Endothelial cell of umbilical vein (primary cell): Measurements from ENCODE around the gene MRPS27. TPM values are rescaled to one million over a fixed set of nuclear protein-coding genes. Genes with fewer than 3 reads are reported as not detected.

ENCODE experiments used
- BruUV-seq: library from RNA; stranded (reverse); fragments of 400-500 nt; replicated peaks from 2 replicates; lab custom pipeline; 2021; lab: Mats Ljungman, UMichigan
- CTCF ChIA-PET: fragments of 300-600, 350-600 bp; sonication (Branson Sonifier 250); formaldehyde crosslinking; loops from one replicate; lab custom pipeline; 2021; ENCODE audit warnings: antibody characterized with exemption, inconsistent platforms; lab: Charles Lee
- POLR2A ChIA-PET: fragments of 300-600, 350-600 bp; sonication (Branson Sonifier 250); formaldehyde crosslinking; loops from one replicate; lab custom pipeline; 2021; ENCODE audit warnings: antibody characterized with exemption, inconsistent platforms; lab: Charles Lee
- DNase-seq: peaks from one replicate; pipeline ENCODE4 v3.0.0-alpha.2; 2011; ENCODE audit warnings: low read depth, low spot score
- FAIRE-seq: peaks from 2 replicates; lab custom pipeline; 2011; peaks lifted over from hg19 to GRCh38; lab: Jason Lieb, UNC
- H2AFZ ChIP-seq: 2 replicates; pipeline ENCODE4 v1.6.0; 2012; ENCODE audit warnings: low read depth, low read length, control low read depth, inconsistent platforms
- H3K27ac ChIP-seq: 2 replicates; pipeline ENCODE4 v1.5.1; 2011; ENCODE audit warnings: low read depth, mild to moderate bottlenecking, control low read depth, low read length, moderate library complexity; ENCODE audit not compliant: insufficient read depth
- H3K27me3 ChIP-seq, 2 experiments: 2 replicates each; pipeline versions ENCODE4 v1.6.0 to v1.6.1; 2011; ENCODE audit warnings: low read length in 2 of 2, mixed read lengths in 1 of 2; ENCODE audit not compliant: control insufficient read depth in 2 of 2, insufficient read depth in 2 of 2
- H3K36me3 ChIP-seq, 2 experiments: 2 replicates in 1 of 2; 3 replicates in 1 of 2; pipeline ENCODE4 v1.5.1; 2011; ENCODE audit warnings: low read length in 2 of 2, mild to moderate bottlenecking in 1 of 2, moderate library complexity in 1 of 2; ENCODE audit not compliant: control insufficient read depth in 2 of 2, insufficient read depth in 2 of 2; ENCODE audit errors: extremely low read depth in 1 of 2
- H3K4me1 ChIP-seq: 3 replicates; pipeline ENCODE4 v1.5.1; 2011; ENCODE audit warnings: mild to moderate bottlenecking, low read length; ENCODE audit not compliant: control insufficient read depth, insufficient read depth; ENCODE audit errors: extremely low read depth
- H3K4me2 ChIP-seq: 2 replicates; pipeline ENCODE4 v1.6.1; 2011; ENCODE audit warnings: low read length, control low read depth, mixed read lengths; ENCODE audit not compliant: insufficient read depth
- H3K4me3 ChIP-seq, 3 experiments: fragments of 200-600 bp in 1 of 3; sonication (generic), shearing (Covaris generic) in 1 of 3; replicated peaks in 1 of 3; 2 replicates each; pipeline ENCODE4 v1.5.1; 2011 to 2016; ENCODE audit warnings: control low read depth in 3 of 3, low read length in 3 of 3, mild to moderate bottlenecking in 2 of 3, inconsistent platforms in 1 of 3, low read depth in 1 of 3, moderate library complexity in 1 of 3; ENCODE audit not compliant: insufficient read depth in 1 of 3
- H3K79me2 ChIP-seq: 2 replicates; pipeline ENCODE4 v1.6.0; 2012; ENCODE audit warnings: low read length, inconsistent platforms; ENCODE audit not compliant: control insufficient read depth, insufficient read depth
- H3K9ac ChIP-seq: replicated peaks from 2 replicates; pipeline ENCODE3; 2011; ENCODE audit warnings: low read length, control low read depth; ENCODE audit not compliant: insufficient read depth; ENCODE audit errors: extremely low read depth
- H3K9me1 ChIP-seq: replicated peaks from 3 replicates; pipeline ENCODE4 v1.6.0; 2011; ENCODE audit warnings: mild to moderate bottlenecking, low read length; ENCODE audit not compliant: control insufficient read depth, insufficient read depth; ENCODE audit errors: extremely low read depth
- H3K9me3 ChIP-seq: replicated peaks from 2 replicates; pipeline ENCODE4 v1.5.1; 2012; ENCODE audit warnings: low read length, inconsistent platforms; ENCODE audit not compliant: control insufficient read depth, insufficient read depth
- H4K20me1 ChIP-seq: replicated peaks from 2 replicates; pipeline ENCODE3; 2011; ENCODE audit warnings: mild to moderate bottlenecking, low read length; ENCODE audit not compliant: control insufficient read depth, insufficient read depth; ENCODE audit errors: extremely low read depth
- EZH2 ChIP-seq: IDR thresholded peaks from 2 replicates; pipeline ENCODE4 v1.6.1; 2012; ENCODE audit warnings: borderline replicate concordance, low read depth, mild to moderate bottlenecking, moderate library complexity, low read length, inconsistent platforms; ENCODE audit not compliant: severe bottlenecking
- FOS ChIP-seq: IDR thresholded peaks from 2 replicates; pipeline ENCODE4 v1.6.1; 2011; ENCODE audit warnings: mild to moderate bottlenecking, low read length, moderate library complexity, borderline replicate concordance; ENCODE audit not compliant: insufficient read depth
- GATA2 ChIP-seq: IDR thresholded peaks from 2 replicates; pipeline ENCODE4 v1.7.0; 2011; ENCODE audit warnings: low read depth, mild to moderate bottlenecking, moderate library complexity, mixed read lengths, low read length; ENCODE audit not compliant: insufficient read length, insufficient read depth
- JUN ChIP-seq: IDR thresholded peaks from 2 replicates; pipeline ENCODE4 v1.6.1; 2011; ENCODE audit warnings: borderline replicate concordance, low read depth; ENCODE audit not compliant: insufficient read length, insufficient read depth
- MYC ChIP-seq: IDR thresholded peaks from one replicate; pipeline ENCODE4 v1.6.1; 2011; ENCODE audit warnings: mild to moderate bottlenecking, low read depth, low read length
- POLR2A ChIP-seq: IDR thresholded peaks from 2 replicates; pipeline ENCODE4 v1.6.1; 2012; ENCODE audit warnings: low read depth, mild to moderate bottlenecking, control low read depth, low read length
- POLR2AphosphoS5 ChIP-seq: IDR thresholded peaks from 2 replicates; pipeline ENCODE4 v1.6.1; 2012; ENCODE audit warnings: low read depth, mild to moderate bottlenecking, control low read depth, low read length, moderate library complexity; ENCODE audit not compliant: insufficient read depth
- dilution Hi-C: fragments of 300-500 bp; cut with MboI; formaldehyde crosslinking; loops from one replicate; pipeline ENCODE4 v1.15.0; 2019; ENCODE audit warnings: low sequenced_read_pairs; ENCODE audit not compliant: extremely low pct_ligation_motif_present
- intact Hi-C: fragments of 100-400 bp; cut with micrococcal nuclease; formaldehyde crosslinking; loops from one replicate; pipeline ENCODE4 v1.10.0; 2022
- polyA plus RNA-seq, 4 experiments: library from polyadenylated mRNA; depleted of rRNA in 3 of 4; stranded (reverse) in 3 of 4; unstranded in 1 of 4; fragments of >200 nt; gene quantifications; 2 replicates each; pipeline versions ENCODE4 v1.2.1 to v1.2.3, GENCODE V29; 2011 to 2012; ENCODE audit warnings: missing spikeins in 1 of 4
- total RNA-seq: library from RNA; stranded (reverse); gene quantifications from 2 replicates; pipeline ENCODE4 v1.2.3, GENCODE V29; 2021
- TF ChIP-seq, protein P1 (sequence below): IDR thresholded peaks from 2 replicates; pipeline ENCODE4 v1.6.1; 2011; ENCODE audit not compliant: insufficient read depth, insufficient read length
- TF ChIP-seq, protein P2 (sequence below), 2 donors: IDR thresholded peaks; 1 replicate in 1 of 2; 2 replicates in 1 of 2; pipeline ENCODE4 v1.5.1; 2011; ENCODE audit warnings: low read length in 2 of 2, mild to moderate bottlenecking in 2 of 2, moderate library complexity in 2 of 2, control low read depth in 1 of 2, inconsistent platforms in 1 of 2, low read depth in 1 of 2; ENCODE audit not compliant: insufficient read depth in 1 of 2; ENCODE audit errors: extremely low read depth in 1 of 2

Gene MRPS27
- total and polyA plus RNA-seq, 2 donors (not counting 3 experiments of a cell fraction or from before 2014, with no cell fraction given) = 56.0 to 67.1 TPM

DNA sequence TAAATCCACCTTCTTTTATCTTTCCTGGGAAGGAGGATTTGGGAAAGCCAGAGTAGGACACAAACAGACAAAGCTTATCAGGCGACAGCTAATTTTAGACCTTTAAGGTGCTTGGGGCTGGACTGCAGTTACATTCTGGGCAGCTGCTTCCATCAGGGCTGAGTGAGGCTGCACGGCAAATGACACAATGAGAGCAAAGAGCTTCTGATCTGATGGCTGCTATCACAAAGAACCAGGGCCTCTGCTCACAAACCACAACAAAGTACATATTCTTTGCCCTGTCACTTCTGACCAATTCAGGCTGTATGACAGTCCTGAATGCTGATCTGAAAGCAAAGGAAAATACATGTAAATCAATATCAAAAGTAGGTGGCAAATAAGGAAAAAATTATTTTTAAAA is 93.1 kb downstream of the MRPS27 start:
- CTCF ChIA-PET = no interaction called here

More for the DNA sequence above, 93.1 kb downstream of the MRPS27 start:
- dilution Hi-C loops (no loop called here), intact Hi-C loops (no loop called here)
- H3K27ac ChIP-seq = no peak overlapping the region
- FAIRE-seq (no peak), DNase-seq (no peak)
- no peaks in the 10 kb centered on the region for H3K27me3 ChIP-seq
- POLR2A ChIA-PET = no interaction called here
- no peak overlapping the region for H2AFZ ChIP-seq
- no TSS peak for BruUV-seq
- H3K4me2 ChIP-seq = no peak overlapping the region
- peaks cover 4% of the 10 kb centered on the region for H3K4me1 ChIP-seq
- H3K9me3 ChIP-seq = no peaks in the 10 kb centered on the region
- H3K4me3 ChIP-seq = no peak overlapping the region
- TF ChIP-seq JUN (no peak), FOS (no peak), POLR2A (no peak), MYC (no peak), GATA2 (no peak), POLR2AphosphoS5 (no peak), EZH2 (no peak)
- TF ChIP-seq, protein P1, sequence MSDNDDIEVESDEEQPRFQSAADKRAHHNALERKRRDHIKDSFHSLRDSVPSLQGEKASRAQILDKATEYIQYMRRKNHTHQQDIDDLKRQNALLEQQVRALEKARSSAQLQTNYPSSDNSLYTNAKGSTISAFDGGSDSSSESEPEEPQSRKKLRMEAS = no peak
- TF ChIP-seq, protein P2, sequence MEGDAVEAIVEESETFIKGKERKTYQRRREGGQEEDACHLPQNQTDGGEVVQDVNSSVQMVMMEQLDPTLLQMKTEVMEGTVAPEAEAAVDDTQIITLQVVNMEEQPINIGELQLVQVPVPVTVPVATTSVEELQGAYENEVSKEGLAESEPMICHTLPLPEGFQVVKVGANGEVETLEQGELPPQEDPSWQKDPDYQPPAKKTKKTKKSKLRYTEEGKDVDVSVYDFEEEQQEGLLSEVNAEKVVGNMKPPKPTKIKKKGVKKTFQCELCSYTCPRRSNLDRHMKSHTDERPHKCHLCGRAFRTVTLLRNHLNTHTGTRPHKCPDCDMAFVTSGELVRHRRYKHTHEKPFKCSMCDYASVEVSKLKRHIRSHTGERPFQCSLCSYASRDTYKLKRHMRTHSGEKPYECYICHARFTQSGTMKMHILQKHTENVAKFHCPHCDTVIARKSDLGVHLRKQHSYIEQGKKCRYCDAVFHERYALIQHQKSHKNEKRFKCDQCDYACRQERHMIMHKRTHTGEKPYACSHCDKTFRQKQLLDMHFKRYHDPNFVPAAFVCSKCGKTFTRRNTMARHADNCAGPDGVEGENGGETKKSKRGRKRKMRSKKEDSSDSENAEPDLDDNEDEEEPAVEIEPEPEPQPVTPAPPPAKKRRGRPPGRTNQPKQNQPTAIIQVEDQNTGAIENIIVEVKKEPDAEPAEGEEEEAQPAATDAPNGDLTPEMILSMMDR (IDR thresholded peaks at IDR 0.05; ENCODE audit: extremely low read depth in 1 of 2, insufficient read depth in 1 of 2, low read depth in 1 of 2, low read length in 2 of 2) = no peak
- H3K36me3 ChIP-seq = peaks cover 11 to 20% of the 10 kb centered on the region in 2 experiments
- no peaks in the 10 kb centered on the region for H4K20me1 ChIP-seq
- no peak overlapping the region for H3K9ac ChIP-seq
- no peaks in the 10 kb centered on the region for H3K79me2 ChIP-seq
- no peaks in the 10 kb centered on the region for H3K9me1 ChIP-seq
